Activated CD8-positive, alpha-beta memory T cell treated with anti-CD3 and anti-CD28 coated beads for 48 hours (primary cell): ENCODE data around the gene CLRN3.

Source experiments
- DNase-seq, 3 experiments: peaks; one replicate each; pipeline ENCODE4 v3.0.0-alpha.2; 2020; ENCODE audit warnings: low read depth in 2 of 3, low spot score in 2 of 3

CLRN3 gene

DNA sequence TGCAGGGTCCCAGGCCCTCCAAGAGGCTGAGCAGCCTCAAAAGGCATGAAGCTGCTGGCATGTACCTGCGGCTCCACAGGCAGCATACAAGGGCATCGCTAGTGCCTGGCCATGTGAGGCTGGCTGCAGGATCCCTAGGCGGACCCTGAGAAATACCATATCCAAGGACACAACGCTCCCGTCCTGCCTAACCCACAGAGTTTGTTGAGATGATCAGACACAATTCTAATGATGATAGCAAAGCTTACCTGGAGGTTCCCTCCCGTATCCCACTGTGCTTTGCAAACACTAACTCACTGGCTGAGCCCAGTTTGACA lies 17.3 kb downstream of the CLRN3 start:
- no peak for DNase-seq

DNA sequence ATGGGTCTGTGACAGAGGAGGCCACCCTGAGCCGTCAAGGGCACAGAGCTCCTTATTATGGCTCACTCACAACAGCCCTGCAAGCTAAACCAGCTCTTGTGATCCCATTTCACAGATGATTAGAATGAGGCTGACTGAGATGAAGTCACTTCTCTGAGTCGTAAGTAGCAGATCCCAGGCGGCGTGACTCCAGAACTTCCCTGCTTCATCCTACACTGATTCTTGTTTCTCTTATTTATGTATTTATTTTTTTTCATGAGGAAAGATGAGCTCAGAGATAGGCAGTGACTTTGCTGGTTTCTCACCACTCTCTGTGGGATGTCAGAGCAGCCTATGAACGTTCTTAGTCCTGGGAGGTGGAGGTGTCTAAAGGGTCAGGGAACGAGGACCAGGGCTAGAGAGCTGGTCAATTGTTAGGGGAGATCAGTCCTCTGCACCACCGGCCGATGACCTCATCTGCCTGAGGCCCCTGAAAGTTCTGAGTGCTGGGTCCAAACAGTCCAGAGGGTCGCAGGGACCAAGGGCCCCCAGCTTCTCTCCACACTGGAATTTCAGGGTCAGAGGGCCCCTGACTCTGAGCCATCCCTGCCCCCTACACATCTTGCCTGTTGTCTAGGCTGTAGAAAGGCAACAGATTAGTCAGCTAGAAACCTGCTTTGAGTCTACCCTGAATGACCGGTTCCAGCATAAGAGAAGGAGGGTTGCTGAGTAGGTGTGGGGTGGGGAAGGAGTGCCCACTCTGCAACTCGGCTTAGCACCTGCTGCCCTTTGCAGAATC lies 17.9 kb downstream of the CLRN3 start:
- DNase-seq, result no peak

DNA sequence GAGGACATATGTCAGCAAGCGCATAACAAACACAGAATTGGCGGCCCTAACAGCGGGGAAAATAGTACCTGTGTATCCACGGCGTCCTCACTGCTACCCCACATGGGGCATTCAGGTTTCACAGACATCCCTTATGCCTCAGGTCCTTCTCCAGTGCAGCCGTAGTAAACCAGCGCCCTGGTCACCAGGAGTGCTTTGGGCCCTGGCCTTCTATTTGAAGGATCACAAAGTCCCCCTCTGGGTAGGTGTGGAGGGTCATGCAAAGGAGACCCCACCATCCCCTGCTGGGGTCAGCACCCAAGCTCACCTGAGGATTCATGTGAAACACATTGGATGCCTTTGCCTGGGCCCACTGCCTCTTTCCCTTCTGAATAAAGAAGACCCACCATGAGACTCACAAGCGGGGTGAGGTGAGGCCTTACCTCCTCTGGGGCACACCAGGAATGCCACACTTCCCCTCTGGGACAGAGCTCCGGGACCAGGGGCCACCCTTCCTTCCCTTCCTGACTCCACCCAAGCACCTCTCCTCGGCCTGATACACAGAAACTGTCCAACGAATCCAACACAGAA lies 18.8 kb downstream of the CLRN3 start:
- no peak for DNase-seq

DNA sequence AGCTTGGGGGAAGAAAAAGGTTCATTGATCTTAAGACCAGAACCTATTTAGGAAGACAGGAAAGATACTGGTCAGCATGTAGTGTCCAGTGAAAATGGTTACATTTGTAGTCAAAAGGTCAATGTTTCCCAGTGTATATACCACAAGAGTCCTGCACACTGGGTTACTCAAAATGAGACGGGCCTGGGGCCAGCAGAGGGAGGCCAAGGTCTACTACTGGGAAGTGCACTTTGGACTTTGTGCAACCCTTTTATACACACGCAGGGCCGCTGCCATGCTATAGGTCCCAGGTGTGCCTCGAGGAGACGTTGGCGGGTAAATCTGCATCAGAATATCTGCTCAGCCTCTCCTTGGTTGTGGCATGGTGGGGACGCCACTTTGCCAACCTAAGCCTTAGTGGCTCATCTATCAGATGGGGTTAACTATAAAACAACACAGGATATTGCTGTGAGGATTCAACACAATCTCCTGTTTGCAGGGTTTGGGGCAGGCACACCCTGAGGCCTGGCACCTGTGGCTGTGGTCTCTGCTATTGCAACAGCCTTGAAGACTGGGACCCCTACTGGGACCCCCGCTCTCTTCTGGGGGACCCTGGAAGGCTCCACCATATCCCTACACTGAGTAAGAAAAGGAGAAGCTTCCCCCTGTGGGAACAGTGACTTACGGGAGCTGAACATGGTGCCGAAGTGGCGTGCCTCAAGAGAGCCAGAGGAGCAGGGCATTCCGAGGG lies 19.7 kb downstream of the CLRN3 start:
- DNase-seq, result no peak

DNA sequence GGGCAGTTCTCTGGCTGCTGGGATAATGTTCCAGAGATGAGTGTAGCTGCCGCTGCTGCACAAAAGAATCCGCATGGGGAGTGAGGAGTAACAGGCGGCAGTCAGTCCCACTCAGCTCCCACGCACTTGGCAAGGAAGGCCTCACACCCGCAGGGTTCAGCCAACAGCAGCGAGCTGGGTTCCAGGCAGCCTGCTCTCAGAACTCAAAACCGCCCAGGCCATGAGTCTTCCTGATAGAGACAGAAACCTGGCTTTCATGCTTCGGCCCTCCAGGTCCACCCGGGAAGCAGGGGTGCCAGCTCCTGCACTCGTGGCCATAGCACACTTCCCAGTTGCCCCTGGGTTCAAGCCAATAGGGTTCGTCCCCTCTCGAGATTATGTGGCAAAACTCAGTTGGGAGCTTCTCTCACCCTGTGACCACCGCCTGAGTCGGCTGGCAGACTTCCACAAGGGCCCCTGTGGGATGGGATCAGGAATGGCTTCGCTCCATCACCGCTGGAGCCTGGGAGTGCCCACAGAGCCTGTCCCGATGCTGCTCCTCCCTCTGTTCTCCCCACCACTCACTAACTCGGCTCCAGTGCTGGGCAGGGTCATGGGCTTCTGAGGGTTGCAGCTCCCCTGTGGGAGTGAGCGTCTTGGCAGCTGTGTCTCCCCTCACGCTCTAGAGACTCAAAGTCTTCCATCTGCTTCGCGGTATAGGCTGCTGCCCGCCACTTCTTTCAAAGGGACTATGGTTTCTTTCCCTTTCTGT lies 20.6 kb downstream of the CLRN3 start:
- no peak for DNase-seq

DNA sequence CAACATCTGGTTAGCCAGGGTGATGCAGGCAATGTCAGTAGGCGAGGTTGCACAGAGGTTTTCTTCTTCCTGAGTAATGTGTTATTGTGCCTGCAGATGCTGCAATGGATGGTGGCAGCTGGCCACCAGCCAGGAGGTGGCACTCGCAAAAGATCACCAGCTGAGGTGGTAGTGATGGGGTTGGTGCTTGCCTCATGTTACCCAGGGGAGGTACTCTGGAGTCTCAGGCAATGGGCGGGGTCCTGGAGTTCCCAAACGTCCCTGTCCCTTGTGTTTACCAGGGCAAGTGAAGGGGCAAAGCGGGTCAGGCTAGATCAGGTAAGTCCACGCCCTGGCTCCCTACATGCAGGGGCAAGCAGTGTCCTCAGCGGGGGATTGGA lies 21.1 kb downstream of the CLRN3 start:
- no peak for DNase-seq

DNA sequence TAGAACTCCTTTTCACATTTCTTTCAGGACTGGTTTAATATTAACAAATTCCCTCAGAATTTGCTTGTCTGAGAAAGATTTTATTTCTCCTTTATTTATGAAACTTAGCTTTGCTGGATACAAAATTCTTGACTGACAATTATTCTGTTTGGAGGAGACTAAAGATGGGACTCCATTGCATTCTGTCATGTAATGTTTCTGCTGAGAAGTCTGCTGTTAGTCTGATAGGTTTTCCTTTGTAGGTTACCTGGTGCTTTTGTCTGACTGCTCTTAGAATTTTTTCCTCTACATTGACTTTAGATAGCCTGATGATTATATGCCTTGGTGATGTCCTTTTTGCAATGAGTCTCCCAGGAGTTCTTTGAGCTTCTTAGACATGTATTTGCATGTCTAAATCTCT lies 23.4 kb downstream of the CLRN3 start:
- no peak for DNase-seq

DNA sequence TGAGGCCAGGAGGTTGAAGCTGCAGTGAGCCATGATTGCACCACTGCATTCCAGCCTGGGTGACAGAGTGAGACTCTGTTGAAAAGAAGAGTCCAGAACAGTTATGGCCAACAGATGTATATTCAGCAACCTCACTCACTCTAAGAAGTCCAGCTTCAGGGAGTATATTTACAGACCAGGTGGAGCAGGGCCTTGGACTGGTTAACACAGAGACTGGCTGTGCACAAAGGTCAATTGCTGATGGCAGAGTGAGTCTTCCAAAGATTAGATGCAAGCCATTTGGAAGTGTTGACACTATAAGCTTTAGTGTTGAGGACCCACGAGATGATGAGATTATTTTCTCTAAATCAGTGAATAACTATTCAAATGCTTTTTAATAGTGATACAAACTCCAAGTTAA lies 24.9 kb downstream of the CLRN3 start:
- no peak for DNase-seq

DNA sequence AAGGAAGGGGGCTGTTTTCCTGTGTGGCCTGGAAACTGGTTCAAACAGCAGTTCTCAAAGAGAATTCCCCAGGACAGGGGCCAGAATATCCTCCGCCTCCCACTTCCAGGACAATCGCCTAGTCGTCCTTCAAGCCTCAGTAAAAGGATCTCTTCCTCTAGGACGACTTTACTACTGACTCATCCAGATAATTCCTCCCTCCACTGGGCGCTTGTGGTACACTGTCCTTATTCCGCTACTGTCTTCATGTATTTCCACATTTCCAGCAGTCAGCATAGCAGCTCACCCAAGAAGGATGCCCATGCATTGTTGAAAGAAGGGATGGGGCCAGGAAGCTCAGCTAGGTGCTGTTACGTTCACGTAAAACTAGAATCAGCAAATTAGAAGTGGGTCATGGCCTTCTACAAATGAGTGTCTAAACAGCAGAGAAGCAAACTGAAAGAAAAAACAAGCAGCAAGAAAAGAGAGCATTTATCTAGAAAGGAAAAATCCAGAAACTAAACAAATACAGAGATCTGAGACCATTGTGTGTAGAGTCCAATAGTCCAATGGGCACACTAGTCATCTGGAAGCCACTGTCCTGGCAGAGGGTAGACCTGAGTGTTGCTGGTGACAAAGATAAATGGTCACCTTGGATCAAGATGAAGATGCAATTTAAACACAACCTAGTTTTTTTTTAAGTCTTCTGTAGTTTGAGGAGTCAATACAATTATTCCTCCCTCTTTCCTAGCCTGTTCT lies 26.3 kb downstream of the CLRN3 start:
- DNase-seq, result no peak

DNA sequence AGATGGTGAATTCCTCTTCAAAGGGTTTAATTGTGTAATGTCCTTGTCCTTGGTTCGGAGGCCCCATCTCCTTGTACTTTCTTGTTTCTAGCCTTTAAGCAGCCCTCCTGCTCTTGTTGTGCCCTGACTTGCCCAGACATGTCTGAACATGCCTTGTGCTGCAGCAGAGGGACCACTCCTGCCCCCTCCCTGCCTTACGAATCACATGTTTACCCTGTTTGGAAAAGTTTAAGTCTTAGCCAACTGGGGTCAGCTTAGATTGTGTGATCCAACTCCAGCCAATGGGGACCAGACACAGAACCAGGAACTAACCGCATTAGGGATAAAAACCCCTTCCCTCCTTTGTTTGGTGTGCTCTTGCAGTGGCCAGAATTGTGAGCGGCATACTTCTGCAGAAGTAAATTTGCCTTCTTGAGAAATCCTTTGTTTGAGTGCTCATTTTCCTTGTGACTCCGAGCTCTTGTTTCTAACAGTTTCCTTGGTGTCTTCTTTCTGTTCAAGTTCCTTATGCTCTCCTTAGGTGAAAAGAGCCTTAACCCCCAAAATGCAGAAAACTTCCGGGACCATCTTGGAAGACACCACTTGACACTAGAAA lies 29.4 kb downstream of the CLRN3 start:
- no peak for DNase-seq

DNA sequence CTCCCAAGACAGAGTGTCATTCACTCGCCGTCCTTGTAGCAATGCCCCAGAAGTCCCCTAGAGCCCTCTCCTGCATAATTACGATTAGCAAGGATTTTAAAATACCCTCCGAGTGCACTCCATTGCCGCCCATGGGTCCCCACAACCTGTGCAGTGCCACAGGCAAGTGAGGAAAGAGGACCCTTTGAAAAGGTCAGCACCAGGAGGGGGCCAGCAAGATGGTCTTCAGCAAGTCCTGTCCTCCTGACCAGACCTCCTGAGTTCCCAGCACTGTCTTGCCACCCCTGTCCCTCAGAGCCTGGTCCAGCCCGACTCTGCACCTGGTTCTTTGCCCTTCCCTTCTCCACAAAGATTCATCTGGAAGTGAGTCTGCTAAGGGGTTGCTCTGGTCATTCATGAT lies 32.1 kb downstream of the CLRN3 start:
- DNase-seq, result no peak

DNA sequence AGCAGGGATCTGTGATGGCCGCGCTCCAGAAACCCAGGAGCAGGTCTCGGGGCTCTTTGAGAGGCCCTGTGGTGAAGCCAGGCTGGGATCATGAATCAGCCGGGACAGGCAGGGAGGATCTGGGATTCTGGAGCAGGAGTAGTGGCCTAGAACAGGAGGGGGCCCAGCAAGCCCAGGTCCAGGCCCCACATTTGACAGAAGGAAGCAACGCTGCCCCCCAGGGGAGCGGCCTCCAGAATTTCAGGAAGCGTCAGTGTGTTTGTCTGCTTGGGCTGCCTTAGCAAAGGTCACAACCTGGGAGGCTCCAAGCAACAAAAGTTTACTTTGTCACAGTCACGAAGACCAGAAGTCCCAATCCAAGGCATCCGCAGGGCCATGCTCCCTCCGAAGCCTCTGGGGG lies 36.8 kb downstream of the CLRN3 start:
- DNase-seq, result no peak

DNA sequence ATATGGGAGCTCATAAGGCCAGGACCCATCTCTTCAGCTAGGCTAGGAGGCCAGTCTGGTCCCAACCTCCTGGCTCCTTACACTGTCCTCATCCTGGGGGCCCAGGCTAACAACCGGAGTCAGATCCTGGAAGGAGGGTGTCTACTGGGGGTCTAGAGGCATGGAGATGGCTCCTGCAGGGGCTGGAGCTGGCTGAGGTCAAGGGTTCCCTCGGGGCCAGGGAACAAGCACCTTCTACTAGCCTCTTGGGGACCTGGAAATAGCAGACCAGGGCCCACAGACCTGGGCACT lies 37.2 kb downstream of the CLRN3 start:
- DNase-seq, result no peak

DNA sequence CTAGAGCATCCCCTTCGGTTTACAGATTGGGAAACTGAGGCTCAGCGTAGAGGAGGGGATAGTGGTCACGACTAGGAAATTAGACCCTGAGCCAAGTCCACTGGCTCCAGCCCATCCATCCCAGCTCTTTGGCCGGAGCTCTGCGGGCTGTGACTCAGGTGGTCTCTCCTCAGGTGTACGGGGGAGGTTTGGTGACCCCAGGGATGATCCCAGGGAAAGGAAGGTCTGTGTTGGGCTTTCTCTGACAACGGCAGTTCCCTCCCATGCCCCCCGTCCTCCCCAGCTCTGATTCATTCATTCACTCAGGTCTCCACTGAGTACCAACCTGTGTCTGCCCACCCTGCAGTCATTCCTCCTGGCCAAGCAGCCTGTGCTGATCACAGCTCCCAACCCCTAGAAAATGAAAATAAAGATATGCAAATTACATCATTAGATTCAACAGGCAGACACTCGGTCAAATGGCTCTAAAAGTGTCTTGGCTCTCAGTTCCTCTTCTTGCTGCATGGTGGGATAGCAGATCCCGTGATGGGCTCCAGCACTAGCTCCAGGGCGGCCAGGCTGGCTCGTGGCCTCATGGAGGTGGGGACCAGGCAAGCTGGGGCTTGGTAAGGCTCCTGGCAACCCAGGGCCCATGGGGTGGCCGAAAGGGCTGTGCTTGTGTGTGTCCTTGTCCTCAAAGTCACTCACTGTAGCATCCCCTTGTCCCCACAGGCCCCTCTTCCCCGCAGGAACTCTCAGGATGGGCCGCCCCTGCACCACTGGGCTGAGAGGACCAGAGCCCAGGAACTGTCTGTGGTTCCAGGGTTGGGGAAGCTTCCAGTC lies 37.8 kb downstream of the CLRN3 start:
- no peak for DNase-seq

DNA sequence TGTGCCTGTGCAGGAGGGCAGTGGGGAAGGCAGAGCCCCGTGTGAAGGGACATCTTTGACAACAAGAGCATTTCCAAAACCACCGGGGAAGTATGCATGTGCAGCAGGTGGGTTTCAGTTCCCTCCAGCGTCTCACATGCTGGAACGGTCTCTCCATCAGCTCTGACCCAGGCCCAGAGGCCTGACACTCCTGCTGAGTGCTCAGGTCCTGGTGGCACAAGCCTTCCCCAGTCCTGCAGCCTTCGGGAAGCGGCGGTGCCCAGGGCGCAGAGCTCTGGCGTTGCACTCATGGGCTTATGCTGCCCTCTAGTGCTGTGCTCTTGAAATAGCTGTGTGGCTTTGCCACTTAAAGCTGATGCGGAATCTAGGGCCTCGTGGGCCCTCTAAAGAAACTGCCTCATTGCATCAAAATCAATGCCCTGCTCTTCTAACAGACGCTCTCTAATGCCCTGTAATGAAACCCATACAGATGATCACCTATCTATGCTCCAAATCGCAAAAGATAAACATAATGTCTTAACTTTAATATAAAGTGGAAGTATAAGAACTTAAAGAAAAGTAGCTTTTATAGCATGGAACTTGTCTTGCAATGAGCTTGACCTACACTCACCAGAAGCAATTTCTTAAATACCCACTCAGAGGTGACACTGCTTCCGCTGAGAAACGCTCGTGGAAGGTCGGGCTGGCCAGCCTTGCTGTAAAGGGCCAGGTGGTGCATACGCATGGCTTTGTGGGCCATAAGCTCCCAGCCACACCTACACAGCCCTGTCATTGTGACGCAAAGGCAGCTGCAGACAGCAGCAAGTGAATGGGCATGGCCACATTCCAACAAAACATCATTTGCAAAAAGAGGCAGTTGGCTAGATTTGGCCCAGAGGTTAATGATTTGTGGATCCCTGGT lies 38.6 kb downstream of the CLRN3 start:
- peak; percentile 9 to 18 (median 18) for DNase-seq

DNA sequence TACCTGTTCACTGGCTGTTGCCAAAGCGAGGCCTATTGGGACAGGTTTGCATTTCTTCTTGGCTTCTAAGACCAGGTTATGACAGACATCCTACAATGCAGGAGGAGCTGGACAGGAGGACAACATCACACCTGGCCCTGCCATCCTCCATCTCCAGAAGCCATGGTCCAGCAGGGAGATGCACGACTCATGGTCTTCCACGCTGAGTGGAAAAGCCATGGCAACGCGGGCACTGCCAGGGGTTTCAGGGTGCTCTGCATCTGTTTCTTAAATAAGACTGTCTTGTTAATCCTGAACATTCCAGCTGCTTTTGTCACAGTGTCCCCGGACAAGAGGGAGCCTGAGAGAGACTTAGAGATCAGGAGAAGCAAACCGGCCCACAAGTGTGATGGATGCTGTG lies 40.3 kb downstream of the CLRN3 start:
- no peak for DNase-seq

DNA sequence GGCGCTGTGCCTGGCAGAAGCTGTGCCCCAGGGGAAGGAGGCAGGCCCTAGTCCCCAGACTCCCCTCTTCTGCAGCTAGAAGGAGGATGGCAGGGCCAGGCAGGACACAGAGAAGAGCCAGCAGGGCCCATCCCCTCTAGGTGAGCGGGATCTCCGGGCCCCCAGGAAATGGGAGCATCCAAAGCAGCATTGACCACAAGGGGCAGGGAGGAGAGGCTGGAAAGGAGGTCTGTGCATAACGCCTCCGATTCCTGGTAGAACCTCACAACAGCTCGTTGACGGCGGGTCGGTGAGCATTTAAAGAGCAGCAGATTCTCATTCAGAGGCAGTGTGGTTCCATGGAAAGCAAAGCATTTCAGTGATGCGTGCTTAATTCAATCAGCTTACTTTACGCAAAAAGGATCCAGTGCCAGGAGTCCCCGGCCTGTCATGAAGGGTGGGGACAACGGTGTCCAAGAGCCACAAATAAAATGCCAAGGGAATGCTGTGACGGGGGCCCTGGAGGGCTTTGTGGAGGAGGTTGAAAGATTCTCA lies 41.0 kb downstream of the CLRN3 start:
- no peak for DNase-seq

DNA sequence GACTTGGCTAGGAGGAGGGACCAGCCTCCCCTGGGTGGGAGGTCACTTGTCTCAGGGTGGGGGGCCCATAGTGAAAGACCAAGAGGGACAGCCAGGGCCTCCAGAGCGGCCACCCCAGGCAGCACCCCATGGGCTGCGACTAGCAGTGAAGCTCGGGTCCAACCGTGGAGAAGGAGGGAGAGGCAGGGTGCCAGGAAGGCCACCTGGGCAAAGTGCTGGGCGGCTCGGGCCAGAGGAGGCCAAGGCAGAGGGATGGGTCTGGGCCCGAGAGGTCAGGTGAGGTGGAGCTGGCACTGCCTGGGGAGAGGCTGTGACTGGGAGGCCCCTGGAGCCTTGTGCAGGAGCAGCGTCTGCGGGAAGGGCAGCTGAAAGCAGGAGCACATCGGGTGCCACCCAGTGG lies 41.8 kb downstream of the CLRN3 start:
- DNase-seq, result no peak

DNA sequence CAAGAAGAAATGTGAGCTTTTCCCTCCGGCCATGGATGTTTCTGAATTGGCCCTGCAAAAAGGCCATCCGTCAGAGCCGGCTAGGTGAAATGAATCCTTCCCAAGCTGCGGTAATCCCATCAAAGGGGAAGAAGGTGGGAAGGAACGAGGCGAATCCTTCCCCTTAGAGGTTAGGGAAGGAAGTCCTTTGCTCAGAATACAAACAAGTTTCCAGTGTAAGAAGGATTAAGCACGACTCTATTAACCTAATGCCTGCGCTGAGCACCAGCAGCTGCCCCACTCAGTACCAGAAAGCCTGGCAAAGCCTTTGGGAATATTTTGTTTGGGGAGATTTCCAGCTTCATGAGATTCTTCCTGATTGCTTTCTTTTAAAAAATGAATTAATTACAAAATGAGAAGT lies 42.8 kb downstream of the CLRN3 start:
- no peak for DNase-seq
